ENCODE data around the gene AOC3. TPM values are rescaled to one million over a fixed set of nuclear protein-coding genes. Genes with fewer than 3 reads are reported as not detected.
A peak's percentile ranks its signal among the peaks of the same experiment; 100 is the strongest.

The AOC3 gene
- total and polyA plus RNA-seq, 4 experiments from 2014 or later: 0.58 to 1.2 TPM; not detected in 2

DNA sequence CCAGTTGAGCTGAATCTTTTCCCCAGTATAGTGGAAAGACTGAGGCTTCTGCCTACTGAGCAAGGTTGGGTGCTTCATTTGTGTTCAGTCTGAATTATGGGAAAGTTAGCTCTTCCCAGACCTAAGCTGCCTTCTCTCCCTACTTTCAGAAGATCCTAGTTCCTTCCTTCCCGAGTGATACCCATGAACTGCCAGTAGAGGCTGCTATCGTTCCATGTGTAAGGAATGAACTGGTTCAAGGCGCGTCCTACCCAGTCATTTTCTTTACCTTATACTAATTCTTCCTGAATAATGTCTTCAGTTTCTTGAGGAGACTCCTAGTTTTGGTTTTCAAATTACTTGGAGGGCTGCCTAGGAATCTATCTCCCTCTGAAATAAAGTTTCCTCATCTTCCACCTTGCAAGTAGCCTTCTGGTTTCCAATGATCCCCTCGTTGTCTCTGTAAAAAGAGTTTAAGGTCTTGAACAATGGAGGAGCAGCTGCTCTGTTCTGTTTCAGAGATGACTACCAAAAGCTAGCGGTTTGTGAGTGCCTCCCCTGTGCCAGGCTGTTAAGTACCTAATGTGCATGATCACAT lies 7.6 kb upstream of the AOC3 start:
- Mint-ChIP-seq H3K9me3 (no peaks in the 10 kb centered on the region), H3K4me3 (no peak overlapping the region), H3K27ac (peak overlapping the region in 1 of 7 donors; percentile 58), H3K27me3 (no peaks in the 10 kb centered on the region), H3K4me1 (peaks cover 0 to 10% (median 6%) of the 10 kb centered on the region in 4 donors), H3K36me3 (peaks cover 47 to 69% of the 10 kb centered on the region in 2 donors)
- Histone ChIP-seq H3K27ac (ENCODE audit: low read depth, low read length) (no peak overlapping the region), H3K9me3 (ENCODE audit: control insufficient read depth in 1 of 2, low read length in 2 of 2) (no peaks in the 10 kb centered on the region), H3K4me3 (ENCODE audit: low read length in 2 of 2) (no peak overlapping the region), H3K4me1 (ENCODE audit: insufficient read depth, low read length) (no peaks in the 10 kb centered on the region), H3K27me3 (ENCODE audit: insufficient read depth, low read length) (no peaks in the 10 kb centered on the region), H3K36me3 (ENCODE audit: insufficient read depth, low read length) (peaks cover 46% of the 10 kb centered on the region)
- CTCF ChIA-PET (ENCODE audit: partially characterized antibody): interaction anchor here (0.9 to 2.1 kb wide), 4 partner anchors 10 to 154 kb away, joined by 3 to 6 read pairs (median 4); partner anchors contain the start of genes BECN1, PSME3 and RPL27
- POLR2A ChIA-PET (ENCODE audit: partially characterized antibody): interaction anchor here (1.3 kb wide), 1 partner anchor 155 kb away, joined by 4 read pairs; the partner anchor contains the start of gene RPL27
- intact Hi-C loops (cut with micrococcal nuclease): loop anchor here (2.0 kb wide), 1 partner anchor 495 kb away; no protein-coding TSS in a partner anchor
- peak in 2 of 5 donors; percentile 16 to 19 for DNase-seq

- Mint-ChIP-seq H3K27me3 (no peaks in the 10 kb centered on the region), H3K9me3 (no peaks in the 10 kb centered on the region), H3K4me1 (peaks cover 0 to 8% (median 5%) of the 10 kb centered on the region in 4 donors), H3K4me3 (peak within 1 kb of the TSS in 1 of 8 donors; percentile 54), H3K36me3 (peaks cover 39 to 61% of the 10 kb centered on the region in 2 donors), H3K27ac (no peak within 1 kb of the TSS)
- Histone ChIP-seq H3K9me3 (ENCODE audit: control insufficient read depth in 1 of 2, low read length in 2 of 2) (no peaks in the 10 kb centered on the region), H3K4me1 (ENCODE audit: insufficient read depth, low read length) (no peaks in the 10 kb centered on the region), H3K27me3 (ENCODE audit: insufficient read depth, low read length) (no peaks in the 10 kb centered on the region), H3K36me3 (ENCODE audit: insufficient read depth, low read length) (peaks cover 38% of the 10 kb centered on the region), H3K27ac (ENCODE audit: low read depth, low read length) (no peak within 1 kb of the TSS), H3K4me3 (ENCODE audit: low read length in 2 of 2) (no peak within 1 kb of the TSS)
- ChIA-PET POLR2A (ENCODE audit: partially characterized antibody) (no interaction called here), CTCF (ENCODE audit: partially characterized antibody) (interaction anchor here (1.7 to 2.1 kb wide), 2 partner anchors 11 to 154 kb away, joined by 4 to 6 read pairs; partner anchors contain the start of genes PSME3 and RPL27)
- no peak for DNase-seq
- intact Hi-C loops (cut with micrococcal nuclease): no loop called here
These were observed 6.7 kb upstream of the AOC3 start, which contains the start of gene AOC2 for GRCh38 chr17:42844271-42844670. AOC2 (plus strand) TSS chr17:42844580; CDS start chr17:42844627, 47 bp downstream.

DNA sequence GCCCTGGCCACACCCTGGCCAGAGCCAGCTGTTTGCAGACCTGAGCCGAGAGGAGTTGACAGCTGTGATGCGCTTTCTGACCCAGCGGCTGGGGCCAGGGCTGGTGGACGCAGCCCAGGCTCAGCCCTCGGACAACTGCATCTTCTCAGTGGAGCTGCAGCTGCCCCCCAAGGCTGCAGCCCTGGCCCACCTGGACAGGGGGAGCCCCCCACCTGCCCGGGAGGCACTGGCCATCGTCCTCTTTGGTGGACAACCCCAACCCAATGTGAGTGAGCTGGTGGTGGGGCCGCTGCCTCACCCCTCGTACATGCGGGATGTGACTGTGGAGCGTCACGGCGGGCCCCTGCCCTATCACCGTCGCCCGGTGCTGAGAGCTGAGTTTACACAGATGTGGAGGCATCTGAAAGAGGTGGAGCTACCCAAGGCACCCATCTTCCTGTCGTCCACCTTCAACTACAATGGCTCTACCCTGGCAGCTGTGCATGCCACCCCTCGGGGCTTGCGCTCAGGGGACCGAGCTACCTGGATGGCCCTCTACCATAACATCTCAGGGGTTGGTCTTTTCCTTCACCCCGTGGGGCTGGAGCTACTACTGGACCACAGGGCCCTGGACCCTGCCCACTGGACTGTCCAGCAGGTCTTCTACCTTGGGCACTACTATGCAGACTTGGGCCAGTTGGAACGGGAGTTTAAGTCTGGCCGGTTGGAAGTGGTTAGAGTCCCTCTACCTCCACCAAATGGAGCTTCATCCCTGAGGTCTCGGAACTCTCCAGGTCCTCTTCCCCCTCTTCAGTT lies 6.0 kb upstream of the AOC3 start:
- H3K27ac Mint-ChIP-seq: no peak overlapping the region
- no peaks in the 10 kb centered on the region for H3K4me1 ChIP-seq (ENCODE audit: insufficient read depth, low read length)
- no peaks in the 10 kb centered on the region for H3K27me3 Mint-ChIP-seq
- intact Hi-C loops (cut with micrococcal nuclease): no loop called here
- ChIA-PET CTCF (ENCODE audit: partially characterized antibody) (interaction anchor here (0.6 to 2.1 kb wide), 2 partner anchors 11 to 467 kb away, joined by 3 to 4 read pairs; partner anchors contain the start of gene PSME3), POLR2A (ENCODE audit: partially characterized antibody) (interaction anchor here (1.2 to 1.3 kb wide), 2 partner anchors 10 to 11 kb away, joined by 3 to 4 read pairs; no protein-coding TSS in a partner anchor)
- no peak for DNase-seq
- no peak overlapping the region for H3K4me3 Mint-ChIP-seq
- no peaks in the 10 kb centered on the region for H3K9me3 Mint-ChIP-seq
- no peaks in the 10 kb centered on the region for H3K27me3 ChIP-seq (ENCODE audit: insufficient read depth, low read length)
- peaks cover 34% of the 10 kb centered on the region for H3K36me3 ChIP-seq (ENCODE audit: insufficient read depth, low read length)
- no peaks in the 10 kb centered on the region for H3K9me3 ChIP-seq (ENCODE audit: control insufficient read depth in 1 of 2, low read length in 2 of 2)
- no peak overlapping the region for H3K4me3 ChIP-seq (ENCODE audit: low read length in 2 of 2)
- H3K4me1 Mint-ChIP-seq: peaks cover 0 to 8% (median 4%) of the 10 kb centered on the region in 4 donors
- H3K36me3 Mint-ChIP-seq: peaks cover 36 to 57% of the 10 kb centered on the region in 2 donors
- no peak overlapping the region for H3K27ac ChIP-seq (ENCODE audit: low read depth, low read length)

- no peak overlapping the region for H3K27ac Mint-ChIP-seq
- no peak overlapping the region for H3K4me3 Mint-ChIP-seq
- Histone ChIP-seq H3K4me1 (ENCODE audit: insufficient read depth, low read length) (no peaks in the 10 kb centered on the region), H3K4me3 (ENCODE audit: low read length in 2 of 2) (no peak overlapping the region), H3K9me3 (ENCODE audit: control insufficient read depth in 1 of 2, low read length in 2 of 2) (no peaks in the 10 kb centered on the region), H3K27me3 (ENCODE audit: insufficient read depth, low read length) (no peaks in the 10 kb centered on the region), H3K27ac (ENCODE audit: low read depth, low read length) (no peak overlapping the region), H3K36me3 (ENCODE audit: insufficient read depth, low read length) (peaks cover 34% of the 10 kb centered on the region)
- ChIA-PET CTCF (ENCODE audit: partially characterized antibody) (no interaction called here), POLR2A (ENCODE audit: partially characterized antibody) (interaction anchor here (1.2 to 1.3 kb wide), 2 partner anchors 9 to 12 kb away, joined by 3 to 4 read pairs; no protein-coding TSS in a partner anchor)
- H3K36me3 Mint-ChIP-seq: peaks cover 34 to 53% of the 10 kb centered on the region in 2 donors
- no peaks in the 10 kb centered on the region for H3K9me3 Mint-ChIP-seq
- no peaks in the 10 kb centered on the region for H3K27me3 Mint-ChIP-seq
- intact Hi-C loops (cut with micrococcal nuclease): no loop called here
- peaks cover 0 to 8% (median 4%) of the 10 kb centered on the region in 4 donors for H3K4me1 Mint-ChIP-seq
- DNase-seq: no peak
These were observed 5.5 kb upstream of the AOC3 start for GRCh38 chr17:42845556-42845917.

GRCh38 chr17:42845918-42846593 lies 4.9 kb upstream of the AOC3 start:
- Mint-ChIP-seq H3K4me3 (no peak overlapping the region), H3K4me1 (peaks cover 0 to 8% (median 4%) of the 10 kb centered on the region in 4 donors), H3K27ac (peak overlapping the region in 3 of 7 donors; percentile 36 to 60 (median 52)), H3K27me3 (no peaks in the 10 kb centered on the region), H3K36me3 (peaks cover 32 to 50% of the 10 kb centered on the region in 2 donors), H3K9me3 (no peaks in the 10 kb centered on the region)
- POLR2A ChIA-PET (ENCODE audit: partially characterized antibody): interaction anchor here (1.2 to 1.3 kb wide), 3 partner anchors 9 to 22 kb away, joined by 3 to 4 read pairs (median 3); partner anchors contain the start of gene BECN1
- H3K4me3 ChIP-seq (ENCODE audit: low read length in 2 of 2): no peak overlapping the region
- no peaks in the 10 kb centered on the region for H3K27me3 ChIP-seq (ENCODE audit: insufficient read depth, low read length)
- H3K27ac ChIP-seq (ENCODE audit: low read depth, low read length): no peak overlapping the region
- no peaks in the 10 kb centered on the region for H3K4me1 ChIP-seq (ENCODE audit: insufficient read depth, low read length)
- peaks cover 34% of the 10 kb centered on the region for H3K36me3 ChIP-seq (ENCODE audit: insufficient read depth, low read length)
- CTCF ChIA-PET (ENCODE audit: partially characterized antibody): no interaction called here
- no peak for DNase-seq
- intact Hi-C loops (cut with micrococcal nuclease): no loop called here
- no peaks in the 10 kb centered on the region for H3K9me3 ChIP-seq (ENCODE audit: control insufficient read depth in 1 of 2, low read length in 2 of 2)

GRCh38 chr17:42846594-42847280 lies 4.3 kb upstream of the AOC3 start:
- Histone ChIP-seq H3K36me3 (ENCODE audit: insufficient read depth, low read length) (peaks cover 27% of the 10 kb centered on the region), H3K27ac (ENCODE audit: low read depth, low read length) (no peak overlapping the region), H3K4me1 (ENCODE audit: insufficient read depth, low read length) (no peaks in the 10 kb centered on the region), H3K9me3 (ENCODE audit: control insufficient read depth in 1 of 2, low read length in 2 of 2) (no peaks in the 10 kb centered on the region), H3K4me3 (ENCODE audit: low read length in 2 of 2) (no peak overlapping the region), H3K27me3 (ENCODE audit: insufficient read depth, low read length) (no peaks in the 10 kb centered on the region)
- Mint-ChIP-seq H3K9me3 (no peaks in the 10 kb centered on the region), H3K27me3 (no peaks in the 10 kb centered on the region), H3K27ac (peak overlapping the region in 3 of 7 donors; percentile 0 to 87 (median 35)), H3K36me3 (peaks cover 26 to 43% of the 10 kb centered on the region in 2 donors), H3K4me1 (peaks cover 0 to 8% (median 4%) of the 10 kb centered on the region in 4 donors), H3K4me3 (no peak overlapping the region)
- intact Hi-C loops (cut with micrococcal nuclease): no loop called here
- ChIA-PET CTCF (ENCODE audit: partially characterized antibody) (interaction anchor here (0.6 kb wide), 1 partner anchor 870 kb away, joined by 3 read pairs; no protein-coding TSS in a partner anchor), POLR2A (ENCODE audit: partially characterized antibody) (interaction anchor here (1.2 to 1.3 kb wide), 3 partner anchors 8 to 22 kb away, joined by 3 to 4 read pairs (median 3); partner anchors contain the start of gene BECN1)
- no peak for DNase-seq

All from CD4-positive, alpha-beta memory T cell (primary cell).